SW480 (cell line): ENCODE measurements around the gene CTNNA1.

Experiments used
- DNase-seq: peaks from one replicate; pipeline ENCODE4 v3.0.0-alpha.2; 2016; ENCODE audit warnings: low spot score

The CTNNA1 gene

GRCh38 chr5:138850865-138851435 lies 97.7 kb downstream of the CTNNA1 start:
- DNase-seq: no peak

- DNase-seq: no peak
These were observed 99.9 kb downstream of the CTNNA1 start for GRCh38 chr5:138853132-138853531.

GRCh38 chr5:138867011-138867410 lies 113.8 kb downstream of the CTNNA1 start:
- no peak for DNase-seq

- no peak for DNase-seq
These were observed 115.8 kb downstream of the CTNNA1 start for GRCh38 chr5:138869038-138869437.

- DNase-seq: no peak
These were observed 116.7 kb downstream of the CTNNA1 start for GRCh38 chr5:138869763-138870500.

GRCh38 chr5:138870611-138871010 lies 117.4 kb downstream of the CTNNA1 start:
- no peak for DNase-seq

GRCh38 chr5:138872841-138873465 lies 119.7 kb downstream of the CTNNA1 start:
- DNase-seq: peak; percentile 51

- no peak for DNase-seq
These were observed 120.4 kb downstream of the CTNNA1 start for GRCh38 chr5:138873466-138874221.

GRCh38 chr5:138874241-138874640 lies 121.0 kb downstream of the CTNNA1 start:
- DNase-seq: no peak

GRCh38 chr5:138874771-138875551 lies 121.7 kb downstream of the CTNNA1 start, which contains the start of gene LRRTM2:
Gene LRRTM2 (minus strand): TSS chr5:138875335. CDS start chr5:138874911, 424 bp downstream.
- no peak for DNase-seq

GRCh38 chr5:138875552-138875875 lies 122.3 kb downstream of the CTNNA1 start:
- DNase-seq: no peak

GRCh38 chr5:138875946-138876345 lies 122.7 kb downstream of the CTNNA1 start:
- no peak for DNase-seq

- no peak for DNase-seq
These were observed 123.6 kb downstream of the CTNNA1 start for GRCh38 chr5:138876811-138877210.

- DNase-seq: no peak
These were observed 125.4 kb downstream of the CTNNA1 start for GRCh38 chr5:138878437-138879235.

- DNase-seq: no peak
These were observed 130.0 kb downstream of the CTNNA1 start for GRCh38 chr5:138883211-138883610.

GRCh38 chr5:138884094-138884493 lies 130.9 kb downstream of the CTNNA1 start:
- no peak for DNase-seq

GRCh38 chr5:138884554-138884953 lies 131.3 kb downstream of the CTNNA1 start:
- no peak for DNase-seq

- DNase-seq: no peak
These were observed 136.8 kb downstream of the CTNNA1 start for GRCh38 chr5:138889994-138890393.

- DNase-seq: no peak
These were observed 137.4 kb downstream of the CTNNA1 start for GRCh38 chr5:138890644-138891043.

- DNase-seq: no peak
These were observed 142.7 kb downstream of the CTNNA1 start for GRCh38 chr5:138895918-138896317.

- DNase-seq: no peak
These were observed 145.1 kb downstream of the CTNNA1 start for GRCh38 chr5:138898299-138898698.
